Measurements from ENCODE around the gene NGRN.
"Not testable (repeated sequence)": the region's sequence is repeated elsewhere in the genome, so short reads cannot be mapped to it uniquely, and the experiment has no call there.

The NGRN gene

GRCh38 chr15:90278467-90278866 lies 13.0 kb downstream of the NGRN start:
- in situ Hi-C loops (cut with MboI; ENCODE audit: low sequenced_read_pairs): not testable (repeated sequence)

DNA sequence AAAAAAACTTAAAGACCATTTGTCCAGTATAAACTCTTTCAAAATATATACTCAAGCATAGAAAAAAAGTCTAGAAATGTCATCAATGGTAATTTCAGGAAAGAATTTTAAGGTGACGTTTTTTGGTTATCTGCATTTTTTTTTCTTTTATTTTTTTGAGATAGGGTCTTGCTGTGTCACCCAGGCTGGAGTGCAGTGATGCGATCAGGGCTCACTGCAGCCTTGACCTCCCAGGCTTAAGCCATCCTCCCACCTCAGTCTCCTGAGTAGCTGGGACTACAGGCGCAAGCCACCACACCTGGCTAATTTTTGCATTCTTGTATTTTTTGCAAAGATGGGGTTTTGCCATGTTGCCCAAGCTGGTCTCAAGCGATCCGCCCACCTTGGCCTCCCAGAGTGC lies 15.3 kb downstream of the NGRN start:
- in situ Hi-C loops (cut with MboI; ENCODE audit: low sequenced_read_pairs): not testable (repeated sequence)

DNA sequence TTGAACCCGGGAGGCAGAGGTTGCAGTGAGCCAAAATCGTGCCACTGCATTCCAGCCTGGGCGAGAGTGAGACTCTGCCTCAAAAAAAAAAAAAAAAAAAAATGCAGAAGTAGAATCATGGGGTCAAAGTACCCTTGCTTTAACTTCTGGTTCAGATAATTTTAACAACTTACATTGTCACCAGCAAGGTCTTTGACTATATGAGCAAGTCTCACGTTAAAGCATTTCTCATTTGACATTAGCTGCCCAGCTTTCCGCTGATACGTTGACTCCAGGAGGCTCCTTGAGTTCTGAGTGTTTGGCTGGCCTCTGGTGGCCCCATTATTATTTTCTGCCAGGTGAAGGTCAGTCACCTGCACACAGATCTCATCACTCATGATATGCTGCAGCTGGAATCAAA lies 16.2 kb downstream of the NGRN start:
- in situ Hi-C loops (cut with MboI; ENCODE audit: low sequenced_read_pairs): not testable (repeated sequence)

- in situ Hi-C loops (cut with MboI; ENCODE audit: low sequenced_read_pairs): no loop called here
Observed at GRCh38 chr15:90286678-90287077, 21.2 kb downstream of the NGRN start.

DNA sequence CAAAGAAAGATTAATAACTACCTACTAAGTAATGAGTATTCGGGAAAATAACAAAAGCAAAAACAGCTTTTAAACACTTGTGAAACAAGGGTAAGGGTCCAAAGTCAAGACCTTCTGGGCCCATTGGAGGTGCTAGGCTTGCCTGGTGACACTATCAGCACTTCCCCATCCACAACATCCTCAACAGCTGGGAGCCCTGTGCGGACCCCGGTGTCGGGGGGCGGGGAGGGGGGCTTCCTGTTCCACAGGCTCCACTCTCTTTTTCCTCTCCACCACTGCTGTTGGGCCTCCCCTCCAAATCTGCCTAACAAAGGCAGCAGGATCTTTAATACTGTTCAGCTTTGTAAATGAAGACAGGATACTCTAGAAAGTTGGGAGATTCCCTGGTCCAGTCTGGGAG lies 21.6 kb downstream of the NGRN start:
- in situ Hi-C loops (cut with MboI; ENCODE audit: low sequenced_read_pairs): no loop called here

DNA sequence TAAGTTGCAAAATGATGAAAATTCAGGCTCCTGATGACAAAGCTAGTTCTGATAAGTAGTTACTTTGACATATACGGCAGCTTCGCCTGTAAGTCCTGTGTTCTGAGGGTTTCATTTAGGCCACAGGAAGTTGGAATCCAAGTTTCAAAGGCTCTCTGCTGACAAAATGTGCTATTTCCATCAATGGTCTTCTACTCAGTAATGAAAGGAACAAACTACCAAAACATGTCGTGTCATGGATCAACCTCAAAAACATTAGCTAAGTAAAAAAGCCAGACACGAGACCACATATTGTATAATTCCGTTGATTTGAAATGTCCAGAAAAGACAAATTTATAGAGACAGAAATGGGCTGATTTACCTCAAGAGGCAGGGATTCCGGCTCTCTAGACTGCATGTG lies 22.5 kb downstream of the NGRN start:
- in situ Hi-C loops (cut with MboI; ENCODE audit: low sequenced_read_pairs): no loop called here

- in situ Hi-C loops (cut with MboI; ENCODE audit: low sequenced_read_pairs): no loop called here
Observed at GRCh38 chr15:90291679-90292356, 26.3 kb downstream of the NGRN start.

DNA sequence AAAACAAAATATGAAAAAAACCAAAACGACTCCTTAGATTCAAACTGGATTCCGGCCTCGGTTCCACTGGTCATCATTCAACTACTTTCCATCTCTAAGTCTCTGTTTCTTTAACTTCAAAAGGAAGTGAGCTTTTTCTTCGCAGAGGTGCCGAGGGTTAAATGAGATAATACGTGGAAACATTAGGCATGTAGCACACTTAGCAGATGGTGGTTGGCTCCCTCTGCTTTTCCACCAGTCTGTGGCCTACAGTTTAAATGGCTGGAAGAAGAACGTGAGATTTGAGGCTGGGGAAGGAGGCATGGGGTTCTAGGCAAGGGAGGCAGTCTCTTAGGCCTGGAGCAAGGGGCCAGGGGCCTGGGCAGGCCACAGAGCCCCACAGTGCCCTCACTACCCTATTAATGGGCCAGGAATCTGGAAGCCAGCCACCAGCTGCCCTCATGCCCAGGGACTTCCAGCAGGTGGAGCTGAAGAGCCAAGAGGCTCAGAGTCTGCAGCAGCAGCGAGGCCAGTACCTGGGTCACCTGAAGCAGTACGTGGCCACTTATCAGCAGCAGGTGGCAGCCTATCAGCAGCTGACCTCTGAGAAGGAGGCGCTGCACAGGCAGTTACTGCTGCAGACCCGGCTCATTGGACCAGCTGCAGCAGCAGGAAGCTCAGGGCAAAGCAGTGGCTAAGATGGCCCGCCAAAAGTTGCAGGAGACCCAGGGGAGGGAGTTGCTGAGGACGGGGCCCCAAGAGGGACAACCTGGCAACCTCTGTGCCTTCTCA lies 27.8 kb downstream of the NGRN start:
- in situ Hi-C loops (cut with MboI; ENCODE audit: low sequenced_read_pairs): not testable (repeated sequence)

DNA sequence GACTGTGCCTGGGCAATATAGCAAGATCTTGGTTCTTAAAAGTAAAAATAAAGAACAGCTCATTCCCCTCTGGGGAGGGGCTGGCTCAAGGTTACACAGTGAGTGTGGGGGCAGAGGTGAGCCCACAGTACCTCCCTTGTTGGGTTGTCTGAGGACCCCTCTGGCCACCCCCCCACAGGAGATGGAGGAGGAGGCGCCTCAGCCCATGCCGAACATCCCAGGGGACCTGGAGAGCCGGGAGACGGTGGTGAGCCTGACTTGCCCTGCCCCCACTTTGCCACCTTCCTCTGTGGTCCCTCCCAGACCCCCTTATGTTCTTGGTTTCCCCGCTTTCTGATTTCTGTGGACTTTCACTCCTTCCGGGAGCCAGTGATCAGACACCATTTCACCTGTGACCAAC lies 28.7 kb downstream of the NGRN start:
- in situ Hi-C loops (cut with MboI; ENCODE audit: low sequenced_read_pairs): no loop called here

GRCh38 chr15:90294601-90295269 lies 29.3 kb downstream of the NGRN start:
- in situ Hi-C loops (cut with MboI; ENCODE audit: low sequenced_read_pairs): no loop called here

DNA sequence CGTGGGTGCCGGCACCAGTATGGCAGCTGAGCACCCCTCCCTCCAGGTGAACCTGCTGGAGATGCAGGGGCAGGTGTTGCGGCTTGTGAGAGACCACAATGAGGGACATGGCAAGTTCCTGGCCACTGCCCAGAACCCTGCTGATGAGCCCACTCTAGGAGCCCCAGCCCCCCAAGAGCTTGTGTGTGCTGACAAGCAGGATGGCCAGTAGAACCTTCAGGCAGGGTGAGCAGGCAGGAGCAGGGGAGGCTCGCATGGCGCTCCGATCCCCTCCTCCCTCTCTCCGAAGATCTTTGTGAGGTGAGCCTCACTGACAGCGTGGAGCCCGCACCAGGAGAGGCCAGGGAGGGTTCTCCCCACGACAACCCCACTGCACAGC lies 29.8 kb downstream of the NGRN start:
- in situ Hi-C loops (cut with MboI; ENCODE audit: low sequenced_read_pairs): no loop called here

DNA sequence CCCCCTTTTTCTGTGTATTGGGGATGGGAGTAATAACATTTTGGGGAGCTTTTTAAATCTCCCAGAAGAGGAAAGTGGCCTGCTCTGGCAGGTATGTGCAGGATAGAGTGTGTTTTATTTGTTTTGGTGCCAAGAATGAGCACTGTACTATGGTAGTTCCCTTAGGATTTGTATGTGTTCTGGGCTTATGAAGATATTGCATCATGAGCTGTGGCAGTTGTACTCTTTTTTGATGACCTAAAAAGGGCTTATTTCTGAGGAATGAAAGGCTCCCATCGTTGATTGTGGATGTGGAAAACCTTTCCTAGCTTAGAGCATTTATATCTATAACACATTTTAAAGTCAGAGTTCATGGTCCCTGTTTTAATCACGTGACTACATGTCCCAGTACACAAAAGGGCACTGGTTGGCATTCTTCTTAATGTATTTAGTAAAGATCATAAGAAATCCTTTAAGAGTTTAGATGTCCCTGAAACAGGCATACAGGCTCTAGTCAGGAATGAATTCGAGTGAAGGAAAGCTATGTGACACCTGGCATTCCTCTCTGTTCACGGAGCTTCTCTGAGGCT lies 30.9 kb downstream of the NGRN start:
- in situ Hi-C loops (cut with MboI; ENCODE audit: low sequenced_read_pairs): not testable (repeated sequence)

DNA sequence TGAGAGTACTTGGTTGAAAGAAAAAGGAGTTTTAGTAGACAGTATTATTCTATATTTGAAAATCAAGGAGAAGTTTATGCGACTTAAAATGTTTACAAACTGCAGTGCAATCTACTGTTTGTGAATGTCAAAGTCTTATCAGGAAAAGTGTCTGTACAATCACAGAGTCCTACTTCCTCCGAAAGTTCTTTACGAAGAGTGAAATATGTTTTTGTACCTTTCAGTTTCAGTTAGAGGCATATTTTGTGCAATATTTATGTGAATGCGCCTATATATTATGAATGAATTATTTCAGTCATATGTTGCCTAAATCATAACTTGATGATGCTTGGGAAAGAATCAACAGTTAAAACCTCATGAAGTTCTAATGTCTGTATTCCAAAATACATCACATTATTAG lies 31.5 kb downstream of the NGRN start:
- in situ Hi-C loops (cut with MboI; ENCODE audit: low sequenced_read_pairs): no loop called here

DNA sequence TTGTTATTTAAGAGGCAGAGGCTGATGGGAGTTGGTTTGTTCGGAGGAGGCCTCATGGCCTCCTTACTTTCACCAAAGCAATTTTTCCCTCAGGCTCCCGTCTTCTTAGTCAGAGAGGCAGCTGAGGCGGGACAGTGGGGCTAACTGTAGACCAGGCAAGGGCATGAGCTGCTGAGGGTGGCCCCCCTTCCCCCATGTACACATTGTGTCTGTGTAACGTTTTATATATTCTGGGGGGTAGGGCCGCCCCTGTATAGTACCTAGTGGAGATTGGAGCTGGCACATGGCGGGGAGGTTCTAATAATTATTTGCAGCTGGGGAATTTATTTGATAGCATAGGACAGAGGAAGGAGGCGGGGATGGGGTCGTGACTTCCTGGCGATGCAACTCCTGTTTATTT lies 35.1 kb downstream of the NGRN start:
- in situ Hi-C loops (cut with MboI; ENCODE audit: low sequenced_read_pairs): loop anchor here (25.0 kb wide), 1 partner anchor 587 kb away; the partner anchor contains the start of gene FES

DNA sequence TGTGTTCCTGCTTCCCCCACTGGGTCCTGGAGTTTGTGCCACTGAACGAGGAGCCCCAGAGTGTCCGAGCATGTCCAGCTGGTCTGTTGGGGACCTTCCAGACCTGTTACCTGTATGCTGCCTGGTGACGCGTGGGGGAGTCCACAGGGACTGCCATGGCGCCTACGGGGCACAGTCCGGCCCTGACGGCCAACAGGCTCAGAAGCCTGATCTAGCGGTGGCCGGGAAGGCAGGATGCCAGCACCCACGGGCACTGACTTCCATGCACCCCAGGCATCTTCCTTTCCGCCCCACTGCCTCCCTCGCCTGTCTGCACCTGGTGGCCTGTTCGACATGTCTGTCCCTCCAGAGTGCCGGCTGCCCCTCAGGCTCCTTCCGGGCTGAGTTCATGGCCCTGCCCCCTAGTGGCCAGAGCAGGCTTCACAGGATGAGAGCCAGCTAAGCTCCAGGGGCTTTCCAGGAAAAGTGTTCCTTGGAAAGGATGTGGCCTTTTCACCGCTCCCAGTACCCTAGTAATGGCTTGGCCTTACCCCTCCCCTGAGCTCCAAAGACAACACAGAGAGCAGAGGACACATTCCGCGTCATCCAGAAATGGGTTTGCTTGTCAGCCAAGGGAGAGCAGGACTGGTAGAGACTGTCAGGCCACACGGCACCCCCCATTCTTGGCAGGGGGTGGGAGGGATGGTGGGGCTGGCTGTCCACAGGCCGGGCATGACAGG lies 35.7 kb downstream of the NGRN start:
- in situ Hi-C loops (cut with MboI; ENCODE audit: low sequenced_read_pairs): loop anchor here (25.0 kb wide), 1 partner anchor 586 kb away; the partner anchor contains the start of gene FES

DNA sequence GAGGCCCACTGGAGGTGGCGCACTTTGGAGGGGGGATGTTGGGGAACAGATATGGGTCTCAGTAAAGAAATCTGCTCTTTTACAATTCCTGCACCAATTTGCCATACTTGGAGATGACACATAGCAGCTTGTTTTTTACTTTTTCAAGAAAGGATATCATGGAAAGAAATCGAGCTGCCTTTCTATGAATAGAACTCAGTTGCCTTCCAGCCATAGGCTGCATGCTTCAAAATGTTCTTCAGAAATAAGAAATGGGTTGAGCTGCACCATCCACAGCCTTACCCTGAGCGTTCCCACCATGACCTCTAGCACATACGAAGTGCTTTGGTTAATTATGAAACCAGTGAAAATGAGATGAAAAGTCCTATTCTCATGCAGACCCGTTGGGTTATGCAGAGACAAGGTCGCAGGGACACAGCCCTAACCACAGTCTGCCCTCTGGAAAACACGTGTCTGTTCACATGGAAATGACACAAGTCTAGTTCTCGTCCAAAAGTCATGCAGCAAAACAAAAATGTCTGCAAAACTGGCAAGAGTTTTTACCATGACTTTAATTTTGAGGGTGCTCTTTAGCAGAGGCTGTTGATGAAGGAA lies 36.3 kb downstream of the NGRN start:
- in situ Hi-C loops (cut with MboI; ENCODE audit: low sequenced_read_pairs): loop anchor here (25.0 kb wide), 1 partner anchor 585 kb away; the partner anchor contains the start of gene FES

DNA sequence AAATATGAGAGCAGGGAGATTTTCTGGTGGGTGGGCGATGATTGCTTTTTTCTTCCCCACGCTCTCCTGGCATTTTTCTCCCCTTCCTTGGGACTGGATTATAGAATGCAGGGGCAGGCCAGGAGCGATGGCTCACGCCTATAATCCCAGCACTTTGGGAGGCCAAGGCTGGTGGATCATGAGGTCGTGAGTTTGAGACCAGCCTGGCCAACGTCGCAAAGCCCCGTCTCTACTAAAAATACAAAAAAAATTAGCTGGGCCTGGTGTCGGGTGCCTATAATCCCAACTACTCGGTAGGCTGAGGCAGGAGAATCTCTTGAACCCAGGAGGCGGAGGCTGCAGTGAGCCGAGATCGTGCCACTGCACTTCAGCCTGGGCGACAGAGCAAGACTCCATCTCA lies 39.9 kb downstream of the NGRN start:
- in situ Hi-C loops (cut with MboI; ENCODE audit: low sequenced_read_pairs): loop anchor here (25.0 kb wide), 1 partner anchor 582 kb away; the partner anchor contains the start of gene FES

DNA sequence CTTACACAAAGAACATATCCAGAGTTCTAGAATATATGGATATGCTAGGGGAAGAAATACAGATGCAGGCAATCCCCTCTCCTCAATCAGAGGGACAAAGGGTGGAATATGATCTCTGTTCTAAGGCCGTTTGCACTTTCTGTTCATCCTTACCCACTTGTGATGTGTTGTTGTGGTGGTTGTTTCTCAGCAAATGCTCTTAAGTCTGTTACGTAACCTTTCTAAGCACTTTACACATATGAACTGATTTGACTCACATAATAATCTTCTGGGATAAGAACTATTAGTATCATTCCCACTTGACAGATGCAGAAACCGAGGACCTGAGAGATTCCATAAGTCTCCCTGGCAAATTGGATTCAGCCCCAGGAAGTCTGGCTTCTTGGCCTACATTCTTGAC lies 40.5 kb downstream of the NGRN start:
- in situ Hi-C loops (cut with MboI; ENCODE audit: low sequenced_read_pairs): loop anchor here (25.0 kb wide), 1 partner anchor 581 kb away; the partner anchor contains the start of gene FES

GRCh38 chr15:90306560-90306959 lies 41.1 kb downstream of the NGRN start:
- in situ Hi-C loops (cut with MboI; ENCODE audit: low sequenced_read_pairs): loop anchor here (25.0 kb wide), 1 partner anchor 581 kb away; the partner anchor contains the start of gene FES

GRCh38 chr15:90307661-90308060 lies 42.2 kb downstream of the NGRN start:
- in situ Hi-C loops (cut with MboI; ENCODE audit: low sequenced_read_pairs): loop anchor here (25.0 kb wide), 1 partner anchor 580 kb away; the partner anchor contains the start of gene FES
